OCI-LY1 (cell line): Measurements from ENCODE around the gene CRYBG1.

ENCODE experiments used
- H2AFZ ChIP-seq: fragments of 200-600 bp; sonication (generic), shearing (Covaris generic); 2 replicates; pipeline ENCODE4 v1.6.0; 2014; ENCODE audit warnings: antibody characterized with exemption, mild to moderate bottlenecking, low read length
- H3F3A ChIP-seq: fragments of 200-600 bp; sonication (generic), shearing (Covaris generic); 2 replicates; pipeline ENCODE4 v1.6.0; 2014; ENCODE audit warnings: mild to moderate bottlenecking, antibody characterized with exemption, low read length, moderate library complexity; ENCODE audit not compliant: insufficient read depth
- H3K27ac ChIP-seq: fragments of 200-600 bp; sonication (generic); 2 replicates; pipeline ENCODE4 v1.5.1; 2014; ENCODE audit warnings: low read length, mixed run types, mild to moderate bottlenecking, low read depth; ENCODE audit not compliant: poor library complexity, severe bottlenecking
- H3K27me3 ChIP-seq: fragments of 200-600 bp; sonication (generic); 2 replicates; pipeline ENCODE4 v1.6.0; 2014; ENCODE audit warnings: antibody characterized with exemption, mild to moderate bottlenecking, low read length, moderate library complexity; ENCODE audit not compliant: insufficient read depth
- H3K36me3 ChIP-seq: fragments of 200-600 bp; sonication (generic); 2 replicates; pipeline ENCODE4 v1.6.1; 2014; ENCODE audit warnings: mild to moderate bottlenecking, antibody characterized with exemption, low read length, moderate library complexity, mixed read lengths; ENCODE audit not compliant: insufficient read depth
- H3K4me1 ChIP-seq: fragments of 200-600 bp; sonication (generic); 2 replicates; pipeline ENCODE4 v1.5.1; 2014; ENCODE audit warnings: mild to moderate bottlenecking, low read length, moderate library complexity; ENCODE audit not compliant: insufficient read depth, severe bottlenecking
- H3K4me2 ChIP-seq: fragments of 200-600 bp; sonication (generic), shearing (Covaris generic); 2 replicates; pipeline ENCODE4 v1.6.1; 2014; ENCODE audit warnings: low read length
- H3K4me3 ChIP-seq: fragments of 200-600 bp; sonication (generic); 2 replicates; pipeline ENCODE4 v1.5.1; 2014; ENCODE audit warnings: low read length, low read depth, mild to moderate bottlenecking, mixed read lengths; ENCODE audit not compliant: poor library complexity, severe bottlenecking
- H3K79me2 ChIP-seq: fragments of 200-600 bp; shearing (Covaris generic); 2 replicates; pipeline ENCODE4 v1.6.1; 2016; ENCODE audit warnings: mixed run types, low read length, mixed read lengths; ENCODE audit not compliant: insufficient read depth
- H3K9ac ChIP-seq: fragments of 200-600 bp; sonication (generic), shearing (Covaris generic); 2 replicates; pipeline ENCODE4 v1.6.1; 2014; ENCODE audit warnings: mild to moderate bottlenecking, low read length, mixed read lengths
- H3K9me2 ChIP-seq: fragments of 200-600 bp; sonication (generic), shearing (Covaris generic); 2 replicates; pipeline ENCODE4 v1.6.1; 2014; ENCODE audit warnings: low read depth, mild to moderate bottlenecking, low read length, mixed read lengths
- H3K9me3 ChIP-seq: fragments of 200-600 bp; shearing (Covaris generic); 2 replicates; pipeline ENCODE4 v1.6.1; 2014; ENCODE audit warnings: low read length, mixed read lengths
- H4K20me1 ChIP-seq: fragments of 200-600 bp; sonication (generic), shearing (Covaris generic); 2 replicates; pipeline ENCODE4 v1.6.0; 2016; ENCODE audit warnings: mild to moderate bottlenecking, low read length; ENCODE audit not compliant: insufficient read depth
- EZH2 ChIP-seq: fragments of 200-600 bp; sonication (generic), shearing (Covaris generic); IDR thresholded peaks from 2 replicates; pipeline ENCODE4 v1.8.0; 2017; ENCODE audit warnings: borderline replicate concordance, mixed run types, mild to moderate bottlenecking, antibody characterized with exemption, low read length, moderate library complexity, mixed read lengths
- TF ChIP-seq, protein P1 (sequence below): fragments of 200-600 bp; sonication (generic), shearing (Covaris generic); IDR thresholded peaks from 2 replicates; pipeline ENCODE4 v1.5.1; 2017; ENCODE audit warnings: mild to moderate bottlenecking, antibody characterized with exemption, low read length, moderate library complexity, mixed read lengths

CRYBG1 gene

DNA sequence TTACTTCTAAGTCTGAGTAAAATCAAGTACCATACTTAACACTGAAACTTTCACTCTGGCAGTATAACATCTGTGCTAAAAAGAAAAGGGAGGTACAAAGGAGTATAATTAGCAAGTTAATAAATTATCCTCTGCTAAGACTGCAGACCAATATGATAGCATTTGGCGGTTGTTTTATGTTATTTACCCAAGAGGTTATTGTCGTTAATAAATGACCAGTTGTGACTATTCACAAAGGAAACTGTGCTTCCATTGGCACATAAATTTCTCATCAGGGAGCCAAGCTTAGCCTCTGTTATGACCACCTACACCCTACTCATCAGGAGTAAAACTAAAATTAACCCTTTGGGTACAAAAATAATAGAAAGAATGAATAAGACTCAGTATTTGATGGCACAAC, 86.5 kb downstream of the CRYBG1 start:
- Histone ChIP-seq H3K36me3 (no peaks in the 10 kb centered on the region), H3K4me3 (no peak overlapping the region), H3K9me3 (no peaks in the 10 kb centered on the region), H3K27me3 (no peaks in the 10 kb centered on the region), H3K79me2 (no peaks in the 10 kb centered on the region), H3K27ac (no peak overlapping the region), H3F3A (no peaks in the 10 kb centered on the region), H3K9me2 (no peaks in the 10 kb centered on the region), H3K9ac (no peak overlapping the region), H3K4me2 (no peak overlapping the region), H2AFZ (no peak overlapping the region), H3K4me1 (peaks cover 24% of the 10 kb centered on the region), H4K20me1 (no peaks in the 10 kb centered on the region)
- TF ChIP-seq, protein P1, sequence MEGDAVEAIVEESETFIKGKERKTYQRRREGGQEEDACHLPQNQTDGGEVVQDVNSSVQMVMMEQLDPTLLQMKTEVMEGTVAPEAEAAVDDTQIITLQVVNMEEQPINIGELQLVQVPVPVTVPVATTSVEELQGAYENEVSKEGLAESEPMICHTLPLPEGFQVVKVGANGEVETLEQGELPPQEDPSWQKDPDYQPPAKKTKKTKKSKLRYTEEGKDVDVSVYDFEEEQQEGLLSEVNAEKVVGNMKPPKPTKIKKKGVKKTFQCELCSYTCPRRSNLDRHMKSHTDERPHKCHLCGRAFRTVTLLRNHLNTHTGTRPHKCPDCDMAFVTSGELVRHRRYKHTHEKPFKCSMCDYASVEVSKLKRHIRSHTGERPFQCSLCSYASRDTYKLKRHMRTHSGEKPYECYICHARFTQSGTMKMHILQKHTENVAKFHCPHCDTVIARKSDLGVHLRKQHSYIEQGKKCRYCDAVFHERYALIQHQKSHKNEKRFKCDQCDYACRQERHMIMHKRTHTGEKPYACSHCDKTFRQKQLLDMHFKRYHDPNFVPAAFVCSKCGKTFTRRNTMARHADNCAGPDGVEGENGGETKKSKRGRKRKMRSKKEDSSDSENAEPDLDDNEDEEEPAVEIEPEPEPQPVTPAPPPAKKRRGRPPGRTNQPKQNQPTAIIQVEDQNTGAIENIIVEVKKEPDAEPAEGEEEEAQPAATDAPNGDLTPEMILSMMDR = no peak
- no peak for TF ChIP-seq EZH2

DNA sequence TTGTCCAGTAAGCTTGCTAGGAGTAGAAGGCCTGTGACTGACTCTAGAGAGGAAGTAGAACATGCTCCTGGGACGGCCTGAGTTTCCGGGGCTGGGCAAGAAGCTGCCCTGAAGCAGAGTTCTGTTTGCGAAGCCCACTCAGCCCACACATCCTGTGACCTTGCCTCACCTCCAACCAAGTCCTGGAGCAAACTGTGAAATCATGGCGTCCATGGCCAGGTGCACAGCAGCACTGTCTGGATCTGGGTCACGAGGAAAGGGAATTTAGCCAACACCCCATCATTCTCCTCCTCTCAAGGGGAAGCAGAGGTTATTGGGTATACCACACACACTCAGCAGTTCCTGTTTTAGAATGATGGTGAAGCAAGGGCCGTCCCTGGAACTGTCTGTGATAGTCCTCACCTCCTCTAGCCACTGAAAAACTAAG, 87.5 kb downstream of the CRYBG1 start:
- peak overlapping the region; percentile 5 for H3K4me3 ChIP-seq
- H3K4me1 ChIP-seq = peaks cover 24% of the 10 kb centered on the region
- H3K9me2 ChIP-seq = no peaks in the 10 kb centered on the region
- peak overlapping the region; percentile 30 for H3K9ac ChIP-seq
- H3K79me2 ChIP-seq = no peaks in the 10 kb centered on the region
- H3F3A ChIP-seq = no peaks in the 10 kb centered on the region
- H3K4me2 ChIP-seq = peak overlapping the region; percentile 36; the same call in 1 of the 2 replicates
- no peaks in the 10 kb centered on the region for H4K20me1 ChIP-seq
- TF ChIP-seq, protein P1 = no peak
- no peak for TF ChIP-seq EZH2
- H3K36me3 ChIP-seq = no peaks in the 10 kb centered on the region
- H3K27me3 ChIP-seq = no peaks in the 10 kb centered on the region
- peak overlapping the region; percentile 83 for H2AFZ ChIP-seq
- H3K9me3 ChIP-seq = no peaks in the 10 kb centered on the region
- H3K27ac ChIP-seq = peak overlapping the region; percentile 54

DNA sequence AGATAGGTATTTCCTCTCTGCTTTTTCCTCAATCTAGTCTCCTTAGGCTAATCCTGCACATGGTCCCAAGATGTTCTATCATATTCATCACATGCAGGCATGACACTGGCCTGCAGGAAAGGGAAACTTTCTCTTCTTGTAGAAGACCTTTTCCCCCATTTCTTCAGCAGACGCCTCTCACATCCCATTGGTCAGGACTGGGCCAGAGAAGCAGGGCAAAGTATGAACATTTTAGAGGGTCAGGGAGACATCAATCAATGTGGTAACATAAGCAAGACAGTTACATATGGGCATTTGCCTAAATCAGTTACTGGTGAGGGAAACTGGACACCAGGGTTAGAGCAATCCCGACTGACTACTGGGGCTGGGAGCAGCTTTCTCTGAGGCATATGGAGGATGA, 90.1 kb downstream of the CRYBG1 start:
- Histone ChIP-seq H3K4me1 (peaks cover 16% of the 10 kb centered on the region), H3K4me2 (no peak overlapping the region), H3K79me2 (no peaks in the 10 kb centered on the region), H4K20me1 (no peaks in the 10 kb centered on the region), H3K9me3 (no peaks in the 10 kb centered on the region), H3K27me3 (no peaks in the 10 kb centered on the region), H3K27ac (no peak overlapping the region), H3K9me2 (no peaks in the 10 kb centered on the region), H2AFZ (no peak overlapping the region), H3F3A (no peaks in the 10 kb centered on the region), H3K4me3 (no peak overlapping the region), H3K9ac (no peak overlapping the region), H3K36me3 (no peaks in the 10 kb centered on the region)
- TF ChIP-seq EZH2 = no peak
- TF ChIP-seq, protein P1 = no peak
